ENCODE data around the gene SNX12.

The SNX12 gene

GRCh38 chrX:71068044-71068918 is at the start of gene SNX12:
Gene SNX12 (minus strand): TSS chrX:71068334. CDS start chrX:71068306, 28 bp downstream.
- peak; percentile 72 for DNase-seq (ENCODE audit: low read depth)

DNA sequence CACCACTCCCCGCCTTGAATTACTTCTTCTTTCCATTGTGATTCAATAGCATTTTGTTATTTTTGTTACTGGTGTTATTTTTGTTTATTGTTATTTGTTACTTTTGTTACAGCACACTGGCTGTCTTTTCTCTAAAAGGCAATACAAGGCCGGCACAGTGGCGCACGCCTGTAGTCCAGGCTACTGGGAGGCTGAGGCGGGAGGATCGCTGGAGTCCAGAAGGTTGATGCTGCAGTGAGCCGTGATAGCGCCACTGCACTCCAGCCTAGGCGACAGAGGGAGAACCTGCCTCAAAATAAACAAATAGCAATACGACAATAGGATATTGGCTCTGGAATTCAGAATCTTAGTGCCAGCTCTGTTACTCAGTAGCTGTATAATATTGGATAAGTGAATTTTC is 49.2 kb upstream of the SNX12 start:
- DNase-seq (ENCODE audit: low read depth): no peak

GRCh38 chrX:71111921-71112431 is 43.8 kb upstream of the SNX12 start:
- DNase-seq (ENCODE audit: low read depth): no peak

GRCh38 chrX:71111141-71111843 is 43.2 kb upstream of the SNX12 start, which contains the start of gene IL2RG:
Gene IL2RG (minus strand): TSS chrX:71111577. CDS start chrX:71111539, 38 bp downstream.
- DNase-seq (ENCODE audit: low read depth): peak; percentile 74

DNA sequence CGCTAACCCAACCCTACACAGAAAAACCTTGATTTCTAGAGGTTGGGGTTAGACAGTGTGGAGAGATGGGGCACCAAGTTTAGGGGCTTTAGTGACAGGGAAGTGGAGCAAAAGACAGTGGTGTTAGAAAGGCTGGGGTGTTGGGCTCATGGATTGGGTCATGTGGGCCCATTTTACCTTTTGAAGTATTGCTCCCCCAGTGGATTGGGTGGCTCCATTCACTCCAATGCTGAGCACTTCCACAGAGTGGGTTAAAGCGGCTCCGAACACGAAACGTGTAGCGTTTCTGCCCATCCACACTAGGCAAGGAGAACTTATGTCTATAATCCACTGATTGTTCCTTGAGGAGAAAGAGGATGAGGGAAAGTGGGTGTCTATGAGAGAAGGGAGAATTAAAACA is 40.9 kb upstream of the SNX12 start:
- no peak for DNase-seq (ENCODE audit: low read depth)

- no peak for DNase-seq (ENCODE audit: low read depth)
Observed at GRCh38 chrX:71107762-71108360, 39.7 kb upstream of the SNX12 start.

DNA sequence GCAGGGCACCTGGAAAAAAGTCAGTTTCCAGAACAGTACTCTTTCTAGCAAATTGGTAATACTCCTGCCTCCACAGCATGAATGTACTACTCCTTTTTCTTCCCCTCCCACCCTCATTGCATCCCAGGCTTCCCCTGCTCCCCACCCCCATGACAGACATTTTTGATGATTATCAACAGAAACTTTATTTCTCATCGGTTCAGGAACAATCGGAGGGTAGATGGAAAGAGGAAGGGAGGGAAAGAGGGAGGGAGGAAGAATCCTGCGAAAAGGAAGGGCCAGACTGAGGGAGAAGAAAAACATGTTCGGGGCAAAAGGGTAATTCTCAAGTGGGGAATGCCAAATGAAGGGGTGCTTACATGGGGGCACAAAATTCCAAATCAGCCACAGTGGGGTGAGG is 39.1 kb upstream of the SNX12 start:
- DNase-seq (ENCODE audit: low read depth): no peak

- no peak for DNase-seq (ENCODE audit: low read depth)
Observed at GRCh38 chrX:71106427-71106826, 38.3 kb upstream of the SNX12 start, which contains the start of gene CXorf65. Gene CXorf65 (minus strand): TSS chrX:71106740. CDS start chrX:71106556, 184 bp downstream.

- no peak for DNase-seq (ENCODE audit: low read depth)
Observed at GRCh38 chrX:71105628-71106027, 37.5 kb upstream of the SNX12 start.

DNA sequence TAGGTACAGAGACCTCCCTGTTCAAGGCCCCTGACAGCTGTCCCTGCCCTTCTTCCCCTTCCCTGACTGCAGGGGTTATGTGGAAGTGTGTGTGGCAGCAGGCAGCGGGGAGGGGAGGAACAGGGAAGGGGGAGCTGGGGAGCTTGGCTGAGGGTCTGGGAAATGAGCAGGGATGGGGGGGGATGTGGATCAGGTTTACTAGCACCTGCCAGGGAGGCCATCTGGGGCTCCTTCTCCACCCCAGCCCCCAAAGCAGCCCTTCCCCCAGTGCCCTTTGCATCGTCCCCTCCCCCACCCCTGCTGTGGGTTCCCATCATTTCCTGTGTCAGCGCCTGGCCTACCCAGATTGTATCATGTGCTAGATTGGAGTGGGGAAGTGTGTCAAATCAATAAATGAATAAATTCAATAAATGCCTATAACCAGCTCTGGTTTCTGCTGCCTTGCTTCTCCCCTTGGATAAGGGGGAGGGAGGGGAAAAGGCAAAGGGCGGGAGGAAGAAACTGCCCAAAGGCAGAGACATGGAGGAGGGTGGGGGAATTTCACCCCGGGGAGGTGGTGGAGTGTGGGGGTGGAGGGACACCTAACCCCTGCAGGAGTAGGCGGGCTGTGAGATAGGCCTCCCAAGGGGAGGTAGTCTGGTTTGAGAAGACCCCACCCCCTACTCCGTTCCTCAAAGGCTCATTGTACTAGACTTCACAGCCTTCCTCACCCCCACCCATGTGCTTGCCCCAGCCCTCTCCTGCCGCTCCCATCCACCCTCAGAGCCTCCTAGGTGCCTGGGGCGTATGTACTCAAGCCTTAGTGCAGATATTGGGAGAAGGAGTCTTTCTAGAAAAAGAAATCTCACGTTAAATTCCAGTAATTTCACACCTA is 35.2 kb upstream of the SNX12 start:
- peak; percentile 44 for DNase-seq (ENCODE audit: low read depth)

GRCh38 chrX:71102292-71102691 is 34.2 kb upstream of the SNX12 start:
- DNase-seq (ENCODE audit: low read depth): no peak

- DNase-seq (ENCODE audit: low read depth): no peak
Observed at GRCh38 chrX:71100581-71101505, 32.7 kb upstream of the SNX12 start.

DNA sequence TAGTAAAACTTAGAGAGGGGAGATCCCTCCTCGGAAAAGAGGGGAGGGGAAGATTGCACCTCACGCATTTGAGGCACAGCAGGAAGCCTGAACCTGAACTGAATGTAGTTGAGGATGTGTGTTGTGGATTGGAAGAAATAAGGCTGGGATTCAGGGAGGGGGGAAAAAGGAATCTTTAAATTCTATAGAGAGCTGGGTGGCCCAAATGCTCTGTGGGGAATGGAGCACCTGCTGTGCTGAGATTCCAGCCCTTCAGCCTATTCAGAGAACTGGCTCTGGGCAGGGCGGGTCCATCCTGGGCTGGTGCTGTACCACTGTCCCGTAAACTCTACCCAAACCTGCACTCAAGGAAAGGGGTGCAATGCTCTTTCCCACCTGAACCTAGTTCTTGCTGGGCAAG is 31.6 kb upstream of the SNX12 start:
- DNase-seq (ENCODE audit: low read depth): no peak

DNA sequence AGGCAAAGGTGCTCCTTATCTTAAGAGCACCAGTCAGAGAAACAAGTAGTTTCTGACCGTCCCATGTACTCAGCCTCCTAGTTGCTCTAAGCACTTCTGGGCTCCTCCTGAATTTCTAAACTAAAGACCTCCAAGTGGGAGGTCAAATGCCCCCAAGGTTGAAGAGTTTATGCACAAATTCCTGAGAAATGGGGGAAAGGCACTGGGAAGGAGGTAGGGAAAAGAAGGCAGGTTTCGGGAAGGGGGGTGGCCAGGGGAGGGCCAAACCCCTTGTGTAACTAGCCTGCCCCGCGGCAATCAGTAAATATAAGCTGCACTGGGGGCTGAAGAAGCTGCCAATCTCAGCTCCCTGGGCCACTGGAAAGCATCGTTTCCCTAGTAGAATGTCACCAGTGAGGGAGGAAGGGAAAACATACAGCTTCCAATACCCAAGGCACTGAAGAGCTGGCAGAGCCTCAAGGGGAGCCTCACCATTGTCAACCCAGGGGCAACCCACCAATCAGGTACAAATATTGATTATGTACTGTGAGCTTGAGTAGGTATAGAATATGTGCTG is 30.9 kb upstream of the SNX12 start:
- no peak for DNase-seq (ENCODE audit: low read depth)

DNA sequence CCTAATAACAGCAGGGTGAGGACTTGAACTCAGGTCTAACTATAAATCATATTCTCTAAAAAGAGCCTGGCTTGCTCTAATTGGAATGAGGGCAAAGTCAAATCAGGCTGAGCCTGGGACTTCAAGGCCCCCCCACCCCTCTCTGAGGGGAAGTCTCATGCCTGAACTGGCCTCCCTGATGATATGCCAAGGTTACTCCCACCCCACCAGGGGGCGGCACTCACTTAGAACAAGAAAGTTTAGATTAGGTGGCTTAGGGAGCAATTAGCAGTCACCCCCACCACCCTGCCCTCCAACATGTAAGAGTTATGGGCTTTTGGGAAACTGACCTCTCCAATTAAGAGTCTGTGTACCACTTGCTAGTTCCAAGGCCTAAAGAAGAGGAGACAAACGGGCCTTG is 30.2 kb upstream of the SNX12 start:
- DNase-seq (ENCODE audit: low read depth): peak; percentile 69

DNA sequence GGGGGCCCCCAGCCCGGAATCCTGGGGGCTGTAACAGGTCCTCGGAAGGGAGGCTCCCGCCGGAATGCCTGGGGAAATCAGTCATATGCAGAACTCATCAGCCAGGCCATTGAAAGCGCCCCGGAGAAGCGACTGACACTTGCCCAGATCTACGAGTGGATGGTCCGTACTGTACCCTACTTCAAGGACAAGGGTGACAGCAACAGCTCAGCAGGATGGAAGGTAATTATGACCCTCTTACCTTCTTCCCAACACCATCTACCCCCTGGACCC is 28.6 kb upstream of the SNX12 start:
- DNase-seq (ENCODE audit: low read depth): no peak

DNA sequence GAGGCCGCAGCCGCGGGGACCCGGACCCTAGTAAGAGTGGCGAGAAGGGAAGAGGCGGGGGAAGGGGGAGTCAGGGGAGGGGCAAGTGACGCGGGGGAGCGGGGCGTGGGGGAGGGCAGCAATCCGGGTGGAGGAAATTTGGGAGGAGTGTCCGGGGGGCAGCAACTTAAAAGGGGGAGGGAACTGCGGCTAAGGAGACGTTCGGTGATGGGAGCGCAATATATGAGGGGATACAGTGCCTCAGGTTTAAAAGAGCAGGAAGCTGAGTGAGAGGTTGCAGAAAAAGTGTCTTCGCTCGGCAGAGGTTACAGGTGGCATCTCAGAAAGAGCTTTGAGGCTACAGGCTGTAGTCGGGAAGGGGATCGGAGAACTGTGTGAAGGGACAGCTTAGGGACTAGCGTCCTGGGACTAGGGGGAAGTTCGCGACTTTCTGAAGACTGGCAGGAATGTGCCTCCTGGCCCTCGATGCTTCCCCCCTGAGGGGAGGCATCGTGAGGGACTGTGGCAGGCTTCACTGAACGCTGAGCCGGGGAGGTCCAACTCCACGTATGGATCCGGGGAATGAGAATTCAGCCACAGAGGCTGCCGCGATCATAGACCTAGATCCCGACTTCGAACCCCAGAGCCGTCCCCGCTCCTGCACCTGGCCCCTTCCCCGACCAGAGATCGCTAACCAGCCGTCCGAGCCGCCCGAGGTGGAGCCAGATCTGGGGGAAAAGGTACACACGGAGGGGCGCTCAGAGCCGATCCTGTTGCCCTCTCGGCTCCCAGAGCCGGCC is 28.0 kb upstream of the SNX12 start:
- peak; percentile 31 for DNase-seq (ENCODE audit: low read depth)

- DNase-seq (ENCODE audit: low read depth): peak; percentile 77
Observed at GRCh38 chrX:71095555-71095980, 27.4 kb upstream of the SNX12 start, which contains the start of gene FOXO4. Gene FOXO4 (plus strand): TSS chrX:71095851. CDS start chrX:71096529, 678 bp downstream.

DNA sequence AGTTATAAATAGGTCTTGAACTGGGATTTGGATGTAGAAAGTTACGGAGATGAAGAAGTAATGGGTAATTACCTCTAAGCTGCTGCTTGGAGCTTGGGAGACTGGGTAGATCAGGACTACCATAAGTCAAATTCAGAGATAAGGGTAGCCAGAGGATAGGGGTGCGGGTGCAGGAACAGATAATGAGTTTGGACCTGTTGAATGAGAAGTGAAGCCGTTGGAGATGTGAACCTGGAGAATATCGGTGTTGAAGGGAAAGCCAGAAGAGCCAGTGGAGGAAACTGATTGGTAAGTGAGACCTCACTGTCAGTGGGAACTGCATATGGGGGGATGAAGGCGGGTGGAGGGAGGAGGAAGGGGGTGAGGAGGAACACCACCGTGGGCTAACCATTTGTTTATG is 26.9 kb upstream of the SNX12 start:
- DNase-seq (ENCODE audit: low read depth): no peak
